ENCODE measurements around the gene RBMS1. TPM values are rescaled to one million over a fixed set of nuclear protein-coding genes. Genes with fewer than 3 reads are reported as not detected.

Gene RBMS1
- total and polyA plus RNA-seq, 2 of the 13 experiments (the other 11 are each of a cell fraction or from before 2014, with no cell fraction given), result 55.5 to 110 TPM

DNA sequence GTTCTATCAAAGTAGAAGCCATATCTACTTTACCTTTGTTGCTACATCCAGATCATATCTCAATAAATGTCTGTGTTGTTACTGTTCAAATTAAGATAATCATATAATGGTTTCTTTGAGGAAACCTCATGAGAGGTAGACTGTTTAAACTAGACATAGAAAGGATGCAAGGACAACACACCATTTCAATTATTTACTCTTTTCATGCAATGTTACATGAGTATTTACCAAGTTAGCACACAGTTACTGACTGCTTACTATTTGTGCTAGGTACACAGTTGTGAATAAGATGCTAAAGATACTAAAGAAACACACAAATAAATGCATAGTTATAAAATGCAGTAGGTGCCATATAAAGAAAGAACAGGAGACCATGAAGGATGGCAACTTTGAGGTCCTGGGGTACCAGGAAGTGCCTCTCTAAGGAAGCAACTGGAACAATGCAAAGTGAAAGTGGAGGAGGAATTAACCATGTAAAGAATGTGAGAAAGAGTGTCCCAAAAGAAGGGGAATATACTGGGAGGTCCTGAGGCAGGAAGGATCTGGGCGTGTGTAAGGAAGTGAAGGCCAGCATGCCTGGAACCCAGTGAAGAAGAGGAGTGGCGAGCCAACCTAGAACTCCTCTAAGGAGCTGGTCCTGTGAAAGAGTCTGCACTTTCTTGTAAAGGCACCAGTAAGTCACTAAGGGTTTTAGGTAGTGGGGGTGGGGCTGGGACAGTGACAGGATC lies 39.4 kb downstream of the RBMS1 start (continued):
- TF ChIP-seq, protein P1, sequence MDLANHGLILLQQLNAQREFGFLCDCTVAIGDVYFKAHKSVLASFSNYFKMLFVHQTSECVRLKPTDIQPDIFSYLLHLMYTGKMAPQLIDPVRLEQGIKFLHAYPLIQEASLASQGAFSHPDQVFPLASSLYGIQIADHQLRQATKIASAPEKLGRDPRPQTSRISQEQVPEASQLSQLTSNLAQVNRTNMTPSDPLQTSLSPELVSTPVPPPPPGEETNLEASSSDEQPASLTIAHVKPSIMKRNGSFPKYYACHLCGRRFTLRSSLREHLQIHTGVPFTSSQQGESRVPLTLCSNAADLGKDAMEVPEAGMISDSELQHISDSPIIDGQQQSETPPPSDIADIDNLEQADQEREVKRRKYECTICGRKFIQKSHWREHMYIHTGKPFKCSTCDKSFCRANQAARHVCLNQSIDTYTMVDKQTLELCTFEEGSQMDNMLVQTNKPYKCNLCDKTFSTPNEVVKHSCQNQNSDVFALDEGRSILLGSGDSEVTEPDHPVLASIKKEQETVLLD (CRISPR knock-in tag; IDR thresholded peaks at IDR 0.05; ENCODE audit: low read depth), result no peak
- TF ChIP-seq GATAD2A (CRISPR knock-in tag; IDR thresholded peaks at IDR 0.05), result 0 out of 2 replicates have a peak, but pooled peaks have one; percentile 44
- TF ChIP-seq ZNF629 (CRISPR knock-in tag; conservative IDR thresholded peaks at IDR 0.05), result no peak
- TF ChIP-seq BCL6 (CRISPR knock-in tag; IDR thresholded peaks at IDR 0.05), result peak; percentile 58; the same call in 1 of the 2 replicates
- TF ChIP-seq ZNF557 (CRISPR knock-in tag; IDR thresholded peaks at IDR 0.05), result no peak

DNA sequence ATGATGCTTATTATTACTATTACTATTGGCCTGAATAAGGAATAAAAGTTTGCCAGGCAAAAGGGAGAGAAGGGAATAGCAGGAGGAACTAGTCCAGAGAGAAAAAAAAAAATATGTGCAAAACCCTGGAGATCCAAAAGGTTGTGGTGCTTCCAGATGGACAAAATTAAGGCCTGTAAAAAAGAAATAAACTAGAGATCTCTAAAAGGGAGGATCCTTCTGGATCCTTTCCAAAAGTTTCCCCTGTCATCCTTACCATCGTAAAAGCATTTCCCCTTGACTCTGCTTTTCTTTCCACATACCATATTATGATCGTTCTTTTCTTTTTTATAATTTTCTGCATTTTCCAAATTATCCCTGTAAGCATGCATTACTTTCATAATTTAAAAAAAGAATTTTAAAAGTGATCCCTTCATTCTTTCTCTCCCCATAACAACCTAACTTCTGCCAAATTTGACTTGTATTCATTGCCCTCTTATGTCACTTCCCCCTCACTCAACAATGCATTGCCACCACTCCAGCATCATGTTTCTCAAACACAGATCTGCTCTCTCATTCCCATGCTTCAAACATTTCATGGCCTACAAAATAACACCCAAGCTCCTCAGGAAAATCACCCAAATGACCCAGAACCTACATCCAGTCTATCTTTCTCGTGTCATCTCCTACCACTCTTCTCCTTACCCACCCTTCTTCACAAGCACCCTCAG lies 40.3 kb downstream of the RBMS1 start:
- Histone ChIP-seq H4K20me1 (ENCODE audit: insufficient read depth, low read length) (peaks cover 47% of the 10 kb centered on the region), H2AFZ (ENCODE audit: low read length) (no peak overlapping the region), H3K79me2 (ENCODE audit: insufficient read depth, low read length) (peaks cover 28% of the 10 kb centered on the region), H3K36me3 (replicated peaks in 1 of 2; ENCODE audit: control insufficient read depth in 1 of 2, insufficient read depth in 2 of 2, low read length in 2 of 2) (no peaks in the 10 kb centered on the region; a peak in 2 of 5 replicates), H3K9me3 (ENCODE audit: low read length) (no peaks in the 10 kb centered on the region), H3K27ac (ENCODE audit: extremely low read length, insufficient read depth, low read length) (no peak overlapping the region), H3K4me3 (replicated peaks in 1 of 3; ENCODE audit: insufficient read depth in 1 of 3, low read depth in 2 of 3, low read length in 3 of 3) (no peak overlapping the region), H3K27me3 (ENCODE audit: control insufficient read depth in 1 of 2, insufficient read depth in 2 of 2, low read length in 2 of 2) (no peaks in the 10 kb centered on the region), H3K9ac (ENCODE audit: insufficient read depth, low read depth, low read length) (no peak overlapping the region), H3K4me2 (ENCODE audit: low read depth, low read length) (no peak overlapping the region), H3K4me1 (ENCODE audit: insufficient read depth, low read length) (peaks cover 20% of the 10 kb centered on the region)
- ATAC-seq (no peak), FAIRE-seq (no peak), DNase-seq (ENCODE audit: low spot score) (no peak)
- in situ Hi-C loops (cut with HindIII; ENCODE audit: extremely low pct_ligation_motif_present, low pct_unique_long_range_greater_than_20kb) (no loop called here), intact Hi-C loops (cut with micrococcal nuclease; ENCODE audit: unreplicated experiment) (no loop called here)
- ChIA-PET CTCF (ENCODE audit: low intra/inter-chr PET ratio, low total read pairs) (no interaction called here), POLR2A (no interaction called here)
- 86% methylated on average over 3 of the region's 3 CpGs for WGBS (ENCODE audit: low lambda C conversion rate)
- BruUV-seq (replicated peaks), result TSS peak; percentile 23
- TF ChIP-seq ONECUT2 (CRISPR knock-in tag; IDR thresholded peaks at IDR 0.05) (no peak), CREB1 (IDR thresholded peaks at IDR 0.05) (0 out of 2 replicates have a peak, but pooled peaks have one; percentile 15), CREB1 (CRISPR knock-in tag; IDR thresholded peaks at IDR 0.05) (no peak)

All from HepG2 (cell line).